HG03439 (cell line): ENCODE measurements around the gene ATP9A.
"Not testable (repeated sequence)": the region's sequence is repeated elsewhere in the genome, so short reads cannot be mapped to it uniquely, and the experiment has no call there.

Experiments used
- ATAC-seq: cut with Tn5 transposase; IDR thresholded peaks from one replicate; pipeline ENCODE4 v1.9.1; 2021; ENCODE audit warnings: mild to moderate bottlenecking, moderate library complexity; ENCODE audit not compliant: unreplicated experiment

The ATP9A gene

DNA sequence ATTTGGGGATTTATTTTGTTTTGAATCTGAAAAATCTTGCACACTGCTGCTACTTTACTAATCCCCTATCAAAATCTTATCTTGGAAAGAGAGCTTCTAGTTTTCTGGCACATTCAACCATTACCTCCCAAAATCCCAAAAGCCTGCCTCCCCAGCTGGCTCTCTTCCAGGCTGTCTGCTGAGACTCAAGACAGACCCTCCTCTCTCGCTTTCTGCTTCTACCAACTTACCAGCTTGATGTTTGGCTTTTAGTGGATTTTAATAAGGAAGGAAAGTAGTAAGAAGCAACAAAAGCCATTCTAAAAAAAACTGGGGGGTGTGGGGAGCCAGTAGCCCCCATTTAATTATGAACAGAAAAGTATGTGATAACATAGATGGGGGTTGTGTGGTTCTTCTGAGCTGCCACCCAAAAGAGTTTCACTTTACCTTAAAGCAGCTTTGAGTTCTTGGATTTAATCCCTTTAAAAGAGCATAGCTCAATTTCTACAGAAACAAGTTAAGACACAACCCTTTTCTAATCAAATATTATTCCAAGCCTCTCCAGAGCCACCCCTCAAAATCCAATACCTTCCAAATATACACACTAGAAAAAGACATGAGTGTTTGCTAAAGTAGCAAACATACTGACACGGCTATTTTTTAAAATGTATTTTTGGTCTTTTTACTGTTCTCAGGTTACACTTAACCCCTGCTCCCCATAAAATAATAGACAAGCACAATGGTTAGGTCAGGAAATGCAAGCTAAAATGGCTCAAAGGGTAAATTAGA, 71.7 kb downstream of the ATP9A start:
- no peak for ATAC-seq

DNA sequence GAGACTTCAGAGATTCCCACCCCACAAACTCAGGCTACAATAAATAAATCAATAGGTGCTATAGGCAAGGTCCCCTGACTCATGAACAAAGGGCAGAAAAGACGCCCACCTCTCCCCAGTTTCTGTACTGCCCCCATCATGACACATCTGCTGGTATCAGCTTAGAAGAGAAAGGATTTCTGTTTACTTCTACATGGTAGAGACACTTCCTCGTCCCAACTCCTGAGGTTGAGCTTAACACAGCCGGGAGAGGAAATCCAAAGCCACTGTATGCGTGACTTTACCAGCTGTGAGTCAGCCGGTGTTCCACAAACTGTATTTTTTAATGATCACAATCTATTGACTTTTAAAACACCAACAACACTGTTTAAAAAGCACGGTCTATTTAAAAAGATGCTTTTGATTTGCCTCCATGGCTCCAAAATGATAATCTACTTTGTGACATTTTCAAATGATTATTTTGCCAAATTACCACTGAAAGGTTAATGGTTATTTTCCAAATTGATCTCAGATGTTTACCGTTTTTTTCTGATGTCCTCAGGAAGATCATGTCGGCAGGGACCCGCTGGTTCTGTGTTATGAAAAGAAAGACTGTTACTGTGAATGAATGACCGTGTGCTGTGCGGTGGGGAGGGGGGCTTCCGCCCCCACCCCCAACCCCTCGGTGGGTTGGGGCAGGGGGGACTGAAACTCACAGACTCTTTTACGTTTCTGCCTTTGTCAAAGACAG, 72.5 kb downstream of the ATP9A start:
- no peak for ATAC-seq

DNA sequence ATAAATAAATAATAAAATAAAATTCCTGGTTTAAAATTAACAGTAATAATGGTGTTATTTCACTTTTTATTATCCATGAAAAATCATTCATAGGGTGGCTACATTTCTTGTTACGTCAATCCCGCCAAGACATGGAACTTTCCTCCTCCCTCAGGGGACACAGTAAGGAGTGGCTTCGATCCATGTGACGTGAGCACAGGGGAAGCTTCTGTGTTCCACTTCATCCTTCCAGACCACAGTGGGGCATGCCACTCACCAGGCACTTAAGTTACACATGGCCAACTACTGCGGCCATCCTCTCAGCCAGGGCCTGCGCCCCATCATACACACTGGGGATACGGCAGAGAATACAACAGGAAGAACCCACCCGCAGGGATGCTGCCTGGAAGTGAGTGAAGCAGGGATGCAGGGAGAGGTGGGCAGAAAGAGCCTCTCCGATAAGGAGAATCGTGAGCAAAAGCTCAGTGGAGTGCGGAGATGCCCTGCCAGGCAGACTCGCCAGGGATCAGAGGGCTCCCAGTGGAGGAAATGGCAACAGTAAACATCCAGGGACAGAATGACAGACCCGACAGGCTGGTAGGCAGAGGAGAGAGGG, 75.3 kb downstream of the ATP9A start:
- ATAC-seq: no peak

DNA sequence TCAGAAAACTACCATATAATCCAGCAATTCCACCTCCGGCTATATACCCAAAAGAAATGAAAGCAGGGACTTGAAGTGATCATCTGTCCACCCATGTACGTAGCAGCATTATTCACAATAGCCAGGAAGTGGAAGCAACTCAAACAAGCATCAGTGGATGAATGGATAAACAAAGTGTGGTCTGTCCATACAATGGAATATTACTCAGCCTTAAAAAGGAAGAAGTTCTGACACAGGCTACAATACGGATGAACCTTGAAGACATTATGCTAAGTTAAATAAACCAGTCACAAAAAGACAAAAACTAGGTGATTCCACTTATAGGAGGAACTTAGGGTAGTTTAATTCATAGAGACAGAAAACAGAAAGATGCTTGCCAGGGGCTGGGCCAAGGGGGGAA, 76.5 kb downstream of the ATP9A start:
- ATAC-seq: no peak

DNA sequence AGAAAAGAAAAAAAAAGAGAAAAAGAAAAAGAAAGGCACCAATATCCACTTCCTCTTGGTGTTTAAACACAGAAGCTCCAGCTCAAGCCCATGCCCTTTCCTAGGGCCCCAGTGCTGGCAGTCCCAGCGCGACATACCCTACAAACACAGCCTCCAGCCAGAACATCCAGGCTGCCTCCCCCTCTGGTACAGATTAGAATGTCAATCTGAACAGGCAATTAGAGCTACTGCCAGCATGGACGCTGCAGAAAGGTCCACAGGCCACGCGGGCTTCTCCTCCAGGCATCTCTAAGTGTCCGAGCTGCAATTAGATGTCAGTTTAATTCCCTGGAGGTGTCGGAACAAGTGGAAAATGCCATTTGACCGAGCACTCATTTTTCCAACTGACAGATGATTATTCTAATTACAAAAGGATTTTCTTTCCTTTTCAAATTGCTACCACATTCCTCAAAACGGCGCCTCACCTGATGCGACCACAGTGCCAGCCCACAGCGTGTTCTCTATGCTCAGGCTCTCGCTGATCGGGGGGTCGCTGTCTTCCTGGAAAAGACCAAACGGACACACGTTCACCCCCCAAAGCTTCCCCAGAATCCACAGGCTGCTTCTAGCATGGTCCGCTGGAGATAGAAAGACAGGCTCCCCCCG, 79.5 kb downstream of the ATP9A start:
- ATAC-seq: no peak

DNA sequence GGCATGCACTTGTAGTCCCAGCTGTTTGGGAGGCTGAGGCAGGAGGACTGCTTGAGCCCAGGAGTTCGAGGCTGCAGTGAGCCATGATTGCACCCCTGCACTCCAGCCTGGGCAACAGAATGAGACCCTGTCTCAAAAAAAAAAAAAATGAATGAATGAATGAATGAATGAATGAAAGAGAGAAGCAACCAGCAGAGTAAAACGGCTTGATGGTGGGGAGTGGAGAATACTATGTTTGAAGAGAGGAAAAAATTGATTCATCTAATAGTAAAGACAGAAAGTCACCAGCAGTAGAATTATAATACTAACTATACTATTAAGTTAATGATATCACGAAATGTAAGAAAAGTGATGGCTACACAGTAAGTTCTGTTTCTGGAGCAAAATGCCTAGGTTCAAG, 80.6 kb downstream of the ATP9A start:
- no peak for ATAC-seq

DNA sequence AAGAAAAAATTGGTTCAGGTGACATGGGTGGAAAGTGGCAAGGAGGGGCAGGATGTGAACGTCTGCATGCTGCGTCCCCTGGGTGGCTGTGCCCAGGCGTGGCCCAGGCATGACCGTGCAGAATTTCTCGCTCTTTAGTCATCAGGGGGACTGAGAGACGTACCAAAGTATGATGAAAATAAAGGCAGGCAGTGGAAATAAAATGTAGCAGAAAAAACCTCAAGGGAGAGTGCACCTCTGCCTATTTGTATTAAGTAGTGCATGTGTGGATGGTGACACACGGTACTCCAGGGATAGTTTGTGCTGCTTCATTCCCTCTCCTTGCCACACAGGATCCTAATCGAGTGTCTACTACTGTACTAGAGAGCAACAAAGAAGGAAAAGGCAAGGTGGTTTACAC, 81.1 kb downstream of the ATP9A start:
- no peak for ATAC-seq

DNA sequence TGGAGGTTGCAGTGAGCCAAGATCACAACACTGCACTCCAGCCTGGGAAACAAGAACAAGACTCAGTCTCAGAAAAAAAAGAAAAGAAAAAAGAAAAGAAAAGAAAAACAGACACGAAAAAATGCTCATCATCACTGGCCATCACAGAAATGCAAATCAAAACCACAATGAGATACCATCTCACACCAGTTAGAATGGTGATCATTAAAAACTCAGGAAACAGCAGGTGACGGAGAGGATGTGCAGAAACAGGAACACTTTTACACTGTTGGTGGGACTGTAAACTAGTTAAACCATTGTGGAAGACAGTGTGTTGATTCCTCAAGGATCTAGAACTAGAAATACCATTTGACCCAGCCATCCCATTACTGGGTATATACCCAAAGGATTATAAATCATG, 82.7 kb downstream of the ATP9A start:
- ATAC-seq: not testable (repeated sequence)

DNA sequence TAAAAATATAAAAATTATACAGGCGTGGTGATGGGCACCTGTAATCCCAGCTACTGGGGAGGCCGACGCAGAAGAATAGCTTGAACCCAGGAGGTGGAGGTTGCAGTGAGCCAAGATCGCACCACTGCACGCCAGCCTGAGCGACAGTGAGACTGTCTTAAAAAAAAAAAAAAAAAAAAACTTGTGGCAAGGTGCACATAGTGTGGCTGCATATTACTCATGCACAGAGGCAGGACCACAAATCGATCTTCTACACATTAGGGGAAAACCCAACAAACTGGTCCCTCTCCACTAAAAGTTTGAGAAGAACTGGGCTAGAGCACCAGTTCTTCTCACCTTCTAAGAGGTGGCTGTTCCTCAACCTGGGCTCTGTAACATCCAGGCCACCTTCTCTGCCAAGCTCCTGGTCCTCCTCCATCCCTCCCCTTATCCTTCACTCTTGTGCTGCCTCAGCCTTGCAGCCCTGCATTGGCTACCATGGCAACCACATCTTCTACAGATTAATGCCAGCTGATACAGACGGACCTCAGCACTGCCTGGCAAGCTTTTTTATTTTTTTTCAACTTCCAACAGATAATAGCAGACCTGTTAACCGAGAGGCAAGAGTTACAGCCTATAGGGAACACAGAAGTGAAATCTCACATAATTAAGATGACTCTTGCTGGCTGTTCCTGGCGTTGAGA, 88.0 kb downstream of the ATP9A start:
- no peak for ATAC-seq

DNA sequence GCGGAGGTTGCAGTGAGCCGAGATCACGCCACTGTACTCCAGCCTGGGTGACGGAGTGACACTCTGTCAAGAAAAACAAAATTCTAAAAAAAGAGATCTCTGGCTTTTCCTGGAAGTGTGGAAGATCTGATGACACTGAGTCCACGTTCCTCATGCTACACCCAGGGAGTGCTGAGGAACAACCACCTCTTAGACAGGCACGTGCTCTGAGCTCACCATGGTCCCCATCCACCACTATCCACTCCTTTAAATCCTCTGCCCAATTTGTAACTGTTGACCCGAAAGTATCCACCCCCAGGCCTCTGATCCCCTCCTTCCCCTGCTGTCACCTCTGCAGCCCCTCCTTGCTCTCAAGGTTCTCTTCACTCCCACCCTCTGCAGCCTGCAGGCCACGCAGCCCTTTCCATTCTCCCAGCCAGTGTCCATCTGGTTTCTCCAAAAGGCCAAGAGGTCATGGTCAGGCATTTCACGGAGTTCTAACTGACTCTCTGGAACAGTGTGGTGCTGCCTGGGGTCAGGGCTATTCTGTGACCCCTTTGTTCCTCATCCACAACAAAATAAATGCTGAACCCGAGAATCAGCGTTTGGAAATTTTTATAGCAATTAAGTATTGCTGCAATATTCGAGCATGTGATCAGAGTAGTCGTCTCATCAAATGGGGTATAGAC, 88.8 kb downstream of the ATP9A start:
- ATAC-seq: no peak

DNA sequence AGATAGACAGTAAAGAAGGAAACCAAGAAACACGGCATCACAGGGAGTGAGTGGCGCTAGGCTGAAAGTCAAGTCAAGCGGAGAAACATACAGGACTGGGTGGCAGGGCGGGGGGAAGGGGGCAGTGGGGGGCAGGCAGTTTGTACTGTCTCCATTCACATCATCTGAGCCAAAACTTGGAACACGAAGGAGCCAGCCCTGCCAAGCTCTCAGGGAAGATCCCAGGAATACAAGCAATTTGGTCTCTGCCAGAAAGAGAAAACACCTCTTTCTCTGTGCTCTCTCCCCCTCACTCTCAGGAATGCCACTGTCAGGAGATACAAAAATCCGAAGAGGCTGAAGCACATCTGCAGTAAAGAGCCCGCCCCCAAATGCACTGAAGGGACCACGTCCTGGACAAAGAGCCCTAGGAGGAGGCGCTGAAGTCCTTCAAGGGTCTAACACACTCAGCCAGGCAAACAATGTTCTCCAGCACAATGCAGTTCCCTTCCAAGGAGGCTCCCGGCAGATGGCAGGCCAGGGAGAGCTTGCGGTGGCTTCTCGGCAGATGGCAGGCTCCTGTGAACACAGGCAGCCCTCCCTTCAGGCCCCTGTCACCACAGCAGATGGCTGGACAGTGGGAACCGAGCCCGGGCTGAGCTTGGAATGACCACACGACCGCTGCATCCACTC, 90.0 kb downstream of the ATP9A start:
- ATAC-seq: no peak

DNA sequence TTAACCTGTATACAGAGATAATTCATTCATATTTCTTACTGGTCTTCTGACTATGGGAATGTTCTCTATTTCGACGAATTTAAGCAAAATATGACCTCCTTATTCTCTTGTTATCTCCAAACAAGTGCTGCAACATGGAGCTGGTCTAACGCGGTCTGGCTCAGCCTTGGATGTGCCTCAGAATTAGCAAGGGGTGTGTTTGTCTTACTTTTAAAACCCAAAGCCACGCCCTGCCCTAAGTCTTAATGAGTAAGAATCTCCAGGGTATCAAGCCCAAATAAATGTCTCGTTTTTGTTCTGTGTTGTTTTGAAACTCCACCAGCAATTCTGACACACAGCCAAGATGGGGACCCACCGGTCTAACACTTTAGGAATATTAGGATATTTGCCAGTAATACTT, 99.2 kb downstream of the ATP9A start:
- no peak for ATAC-seq

DNA sequence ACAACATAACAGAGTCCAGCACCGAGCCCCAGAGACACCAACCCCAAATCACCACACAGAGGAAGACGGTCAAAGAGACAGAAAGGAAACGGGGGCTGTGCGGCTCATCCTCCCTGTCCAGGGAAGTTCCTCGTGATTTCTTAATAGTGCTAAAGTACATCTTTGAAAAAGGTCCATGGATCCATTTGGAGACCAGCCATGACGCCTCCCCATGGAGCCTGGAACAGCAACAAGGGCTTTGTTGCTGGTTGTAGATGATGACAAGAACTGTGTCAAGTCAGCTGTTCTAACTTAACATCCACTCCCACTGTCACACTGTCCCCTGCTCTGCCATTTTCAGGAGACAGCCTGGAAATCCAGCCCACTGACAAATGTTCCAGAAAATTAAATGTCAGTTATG, 99.7 kb downstream of the ATP9A start:
- ATAC-seq: no peak

DNA sequence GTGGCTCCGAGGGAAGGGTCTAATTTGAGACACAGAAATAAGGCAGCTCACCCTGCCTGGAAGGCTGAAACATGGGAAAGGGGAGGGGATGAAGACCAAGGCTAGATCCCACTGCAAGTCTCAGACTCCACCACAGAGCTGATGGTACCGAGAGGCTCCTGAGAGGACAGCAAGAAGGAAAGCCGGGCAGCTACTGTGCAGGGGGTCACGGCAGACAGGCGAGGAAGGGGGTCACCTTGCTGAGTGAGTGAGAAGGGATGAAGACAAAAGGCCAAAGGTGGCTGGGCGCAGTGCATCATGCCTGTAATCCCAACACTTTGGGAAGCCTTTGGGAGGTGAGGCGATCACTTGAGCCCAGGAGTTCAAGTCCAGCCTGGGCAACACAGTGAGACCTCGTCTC, 100.7 kb downstream of the ATP9A start:
- no peak for ATAC-seq

DNA sequence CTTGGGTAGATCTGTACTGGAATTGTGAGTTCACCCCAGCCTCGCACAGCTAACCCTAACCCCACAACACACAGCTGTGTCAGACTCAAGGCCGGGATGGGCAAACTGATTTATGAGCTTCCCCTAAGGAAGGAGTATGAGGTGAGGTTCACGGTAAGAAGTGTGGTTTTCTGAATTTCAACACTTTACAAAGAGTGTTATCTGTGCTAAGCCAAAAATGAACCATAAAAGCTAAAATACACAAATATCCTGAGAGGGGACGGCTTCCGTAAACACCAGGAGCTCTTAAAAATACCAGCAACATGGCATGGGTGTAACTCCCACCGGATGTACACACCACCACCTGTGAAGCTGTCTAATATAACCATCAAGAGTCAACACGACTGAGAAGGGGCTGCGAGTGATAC, 101.2 kb downstream of the ATP9A start:
- no peak for ATAC-seq

DNA sequence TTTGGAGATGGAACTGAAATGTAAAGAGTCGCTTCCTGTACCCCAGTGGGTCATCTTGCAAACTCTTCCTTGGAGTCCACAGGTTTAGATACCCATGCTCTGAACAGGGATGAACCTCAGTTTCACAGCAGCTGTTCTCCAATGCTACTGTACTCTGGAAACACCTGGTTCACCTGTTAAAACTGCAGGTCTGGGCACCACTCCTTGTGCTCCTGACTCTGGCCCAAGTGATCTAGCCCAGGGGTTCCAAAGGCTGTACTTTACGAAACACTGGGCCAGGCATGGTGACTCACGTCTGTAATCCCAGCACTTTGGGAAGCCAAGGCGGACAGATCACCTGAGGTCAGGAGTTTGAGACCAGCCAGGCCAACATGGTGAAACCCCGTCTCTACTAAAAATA, 102.1 kb downstream of the ATP9A start:
- no peak for ATAC-seq

DNA sequence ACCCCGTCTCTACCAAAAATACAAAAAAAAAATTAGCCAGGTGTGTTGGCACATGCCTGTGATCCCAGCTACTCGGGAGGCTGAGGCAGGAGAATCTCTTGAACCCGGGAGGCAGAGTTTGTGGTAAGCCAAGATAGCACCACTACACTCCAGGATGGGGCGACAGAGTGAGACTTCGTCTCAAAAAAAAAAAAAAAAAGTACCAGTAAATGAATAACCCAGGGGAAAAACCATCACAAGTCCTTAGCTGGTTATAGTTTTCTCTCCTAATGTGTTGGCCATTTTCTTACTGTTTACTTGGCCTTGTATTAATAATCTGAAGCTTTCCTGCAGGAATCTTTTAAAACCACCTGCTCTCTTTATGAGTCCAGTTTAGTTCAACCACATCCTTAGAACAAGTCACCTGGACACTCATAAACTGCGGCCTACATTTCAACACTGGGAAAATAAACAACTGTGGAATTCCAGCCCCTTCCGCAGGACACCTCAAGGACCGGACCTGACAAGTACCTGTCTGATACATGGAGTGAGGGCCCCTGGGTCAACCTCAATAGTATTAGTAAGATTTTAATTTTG, 102.6 kb downstream of the ATP9A start:
- ATAC-seq: no peak

DNA sequence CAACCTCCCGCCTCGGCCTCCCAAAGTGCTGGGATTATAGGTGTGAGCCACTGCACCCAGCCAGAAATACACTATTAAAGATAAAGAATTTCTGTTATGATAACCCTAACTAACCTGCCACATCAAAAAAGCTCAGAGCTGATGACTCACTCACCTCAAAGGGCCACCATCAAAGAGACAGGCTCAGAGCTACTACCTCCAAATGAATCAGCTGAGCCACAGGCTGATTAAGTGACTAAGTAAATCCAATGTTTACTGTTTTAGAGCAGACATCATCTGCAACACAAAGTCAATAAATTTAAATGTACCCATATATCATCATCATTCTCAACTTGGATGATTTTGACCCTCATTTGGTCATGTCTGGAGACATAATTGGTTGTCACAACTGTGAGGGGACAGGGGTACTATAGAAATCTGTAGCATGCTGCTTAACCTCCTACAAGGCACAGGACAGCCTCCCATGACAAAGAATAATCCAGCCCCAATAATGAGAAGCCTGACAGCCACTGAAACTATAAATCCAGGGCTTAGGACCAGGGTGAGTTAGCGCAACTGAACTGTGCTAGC, 106.5 kb downstream of the ATP9A start:
- ATAC-seq: no peak
